GM10266 (cell line): Measurements from ENCODE around the gene RPS26.
"Not testable (repeated sequence)": the region's sequence is repeated elsewhere in the genome, so short reads cannot be mapped to it uniquely, and the experiment has no call there.

ENCODE experiments used
- DNase-seq: peaks from one replicate; pipeline ENCODE4 v3.0.0; 2012; ENCODE audit errors: extremely low spot score
- CTCF ChIP-seq: IDR thresholded peaks from 2 replicates; pipeline ENCODE4 v1.5.1; 2012; ENCODE audit warnings: mild to moderate bottlenecking, low read depth; ENCODE audit not compliant: control insufficient read depth, insufficient read depth; ENCODE audit errors: missing control alignments

RPS26 gene

GRCh38 chr12:56040963-56041551 is 661 bp upstream of the RPS26 start:
- no peak for TF ChIP-seq CTCF
- no peak for DNase-seq

- not testable (repeated sequence) for DNase-seq
Observed at GRCh38 chr12:56042430-56042813, 704 bp downstream of the RPS26 start.

GRCh38 chr12:56042843-56043242 is 1.1 kb downstream of the RPS26 start:
- TF ChIP-seq CTCF, result no peak
- no peak for DNase-seq

- no peak for DNase-seq
- TF ChIP-seq CTCF, result no peak
Observed at GRCh38 chr12:56046027-56046780, 4.5 kb downstream of the RPS26 start.

- TF ChIP-seq CTCF, result no peak
- DNase-seq, result no peak
Observed at GRCh38 chr12:56053407-56053893, 11.7 kb downstream of the RPS26 start.

- DNase-seq, result not testable (repeated sequence)
Observed at GRCh38 chr12:56059964-56060363, 18.2 kb downstream of the RPS26 start.

GRCh38 chr12:56061982-56062381 is 20.3 kb downstream of the RPS26 start:
- DNase-seq, result no peak
- TF ChIP-seq CTCF, result no peak

GRCh38 chr12:56062996-56063395 is 21.3 kb downstream of the RPS26 start:
- no peak for TF ChIP-seq CTCF
- no peak for DNase-seq
